Glutamatergic neuron (in vitro differentiated cells): Measurements from ENCODE around the gene CLDND2. TPM values are rescaled to one million over a fixed set of nuclear protein-coding genes. Genes with fewer than 3 reads are reported as not detected.
A peak's percentile ranks its signal among the peaks of the same experiment; 100 is the strongest.

Source experiments
- DNase-seq: peaks from one replicate; pipeline ENCODE4 v3.0.0; 2022
- H3K27ac Mint-ChIP-seq: one replicate; pipeline ENCODE4 v1.8.0; 2020; ENCODE audit warnings: mild to moderate bottlenecking, mixed read lengths, inconsistent platforms; ENCODE audit not compliant: unreplicated experiment
- H3K27me3 Mint-ChIP-seq: one replicate; pipeline ENCODE4 v1.8.0; 2020; ENCODE audit warnings: mild to moderate bottlenecking, moderate library complexity, mixed read lengths, inconsistent platforms; ENCODE audit not compliant: unreplicated experiment
- H3K36me3 Mint-ChIP-seq: one replicate; pipeline ENCODE4 v1.8.0; 2020; ENCODE audit warnings: mild to moderate bottlenecking, mixed read lengths, inconsistent platforms; ENCODE audit not compliant: unreplicated experiment
- H3K4me1 Mint-ChIP-seq: one replicate; pipeline ENCODE4 v1.8.0; 2020; ENCODE audit warnings: mild to moderate bottlenecking, low read depth, mixed read lengths, inconsistent platforms; ENCODE audit not compliant: unreplicated experiment
- H3K4me3 Mint-ChIP-seq: one replicate; pipeline ENCODE4 v1.8.0; 2020; ENCODE audit warnings: mild to moderate bottlenecking, mixed read lengths, inconsistent platforms; ENCODE audit not compliant: unreplicated experiment
- H3K9me3 Mint-ChIP-seq: one replicate; pipeline ENCODE4 v1.8.0; 2020; ENCODE audit warnings: mild to moderate bottlenecking, moderate library complexity, mixed read lengths, inconsistent platforms; ENCODE audit not compliant: unreplicated experiment
- CTCF ChIP-seq: fragments of 200-600 bp; sonication (generic); IDR thresholded peaks from one replicate; pipeline ENCODE4 v1.5.0; 2021; ENCODE audit not compliant: partially characterized antibody, unreplicated experiment
- total RNA-seq: library from RNA; stranded (reverse); fragmentation: NEBNext Ultra II Directional; extraction: Animal tissue kit (Norgen Biotek cat#: 25700); gene quantifications from one replicate; pipeline ENCODE4 v1.2.1, GENCODE V29; 2021; ENCODE audit not compliant: unreplicated experiment

Gene CLDND2
- total RNA-seq, 1 donor from 2014 or later, result not detected

- peak; percentile 61 for DNase-seq
- Mint-ChIP-seq H3K9me3 (peaks cover 17% of the 10 kb centered on the region), H3K36me3 (peaks cover 11% of the 10 kb centered on the region), H3K27ac (peak overlapping the region; percentile 93), H3K4me3 (peak overlapping the region; percentile 81), H3K27me3 (peaks cover 3% of the 10 kb centered on the region), H3K4me1 (peaks cover 5% of the 10 kb centered on the region)
- TF ChIP-seq CTCF, result no peak
Observed at GRCh38 chr19:51354742-51355148, 14.1 kb downstream of the CLDND2 start.

- H3K36me3 Mint-ChIP-seq, result peaks cover 11% of the 10 kb centered on the region
- no peak for TF ChIP-seq CTCF
- DNase-seq, result peak; percentile 66
- peak overlapping the region; percentile 93 for H3K27ac Mint-ChIP-seq
- peak overlapping the region; percentile 81 for H3K4me3 Mint-ChIP-seq
- peaks cover 5% of the 10 kb centered on the region for H3K4me1 Mint-ChIP-seq
- peaks cover 3% of the 10 kb centered on the region for H3K27me3 Mint-ChIP-seq
- peaks cover 15% of the 10 kb centered on the region for H3K9me3 Mint-ChIP-seq
Observed at GRCh38 chr19:51354103-51354741, 14.6 kb downstream of the CLDND2 start.

DNA sequence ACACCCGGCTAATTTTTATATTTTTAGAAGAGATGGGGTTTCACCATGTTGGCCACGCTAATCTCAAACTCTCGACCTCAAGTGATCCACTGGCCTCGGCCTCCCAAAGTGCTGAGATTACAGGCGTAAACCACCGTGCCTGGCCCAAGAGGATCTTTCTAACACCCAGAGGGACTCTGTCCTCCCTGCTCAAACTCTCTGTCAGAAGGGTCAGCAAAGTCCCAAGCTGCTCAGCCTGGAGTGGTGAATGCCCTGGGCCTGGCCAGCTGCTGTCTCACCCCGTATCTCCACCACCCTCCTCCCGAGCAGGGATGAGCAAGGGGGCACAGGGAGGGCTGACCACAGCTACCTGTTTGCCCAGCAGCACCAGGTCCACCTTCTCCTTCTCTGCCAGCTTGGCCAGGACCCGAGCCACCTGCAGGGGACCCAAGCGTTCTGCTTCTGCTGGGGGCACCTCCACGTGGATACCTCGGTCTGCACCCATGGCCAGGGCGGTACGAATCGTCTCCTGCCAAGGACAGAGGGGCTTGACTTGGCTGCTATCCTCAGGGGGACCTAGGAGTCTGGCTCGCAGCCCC is 15.9 kb downstream of the CLDND2 start:
- H3K27me3 Mint-ChIP-seq, result peaks cover 3% of the 10 kb centered on the region
- no peak overlapping the region for H3K27ac Mint-ChIP-seq
- H3K9me3 Mint-ChIP-seq, result peaks cover 15% of the 10 kb centered on the region
- no peak for TF ChIP-seq CTCF
- peaks cover 11% of the 10 kb centered on the region for H3K36me3 Mint-ChIP-seq
- H3K4me3 Mint-ChIP-seq, result no peak overlapping the region
- no peak for DNase-seq
- peaks cover 5% of the 10 kb centered on the region for H3K4me1 Mint-ChIP-seq

DNA sequence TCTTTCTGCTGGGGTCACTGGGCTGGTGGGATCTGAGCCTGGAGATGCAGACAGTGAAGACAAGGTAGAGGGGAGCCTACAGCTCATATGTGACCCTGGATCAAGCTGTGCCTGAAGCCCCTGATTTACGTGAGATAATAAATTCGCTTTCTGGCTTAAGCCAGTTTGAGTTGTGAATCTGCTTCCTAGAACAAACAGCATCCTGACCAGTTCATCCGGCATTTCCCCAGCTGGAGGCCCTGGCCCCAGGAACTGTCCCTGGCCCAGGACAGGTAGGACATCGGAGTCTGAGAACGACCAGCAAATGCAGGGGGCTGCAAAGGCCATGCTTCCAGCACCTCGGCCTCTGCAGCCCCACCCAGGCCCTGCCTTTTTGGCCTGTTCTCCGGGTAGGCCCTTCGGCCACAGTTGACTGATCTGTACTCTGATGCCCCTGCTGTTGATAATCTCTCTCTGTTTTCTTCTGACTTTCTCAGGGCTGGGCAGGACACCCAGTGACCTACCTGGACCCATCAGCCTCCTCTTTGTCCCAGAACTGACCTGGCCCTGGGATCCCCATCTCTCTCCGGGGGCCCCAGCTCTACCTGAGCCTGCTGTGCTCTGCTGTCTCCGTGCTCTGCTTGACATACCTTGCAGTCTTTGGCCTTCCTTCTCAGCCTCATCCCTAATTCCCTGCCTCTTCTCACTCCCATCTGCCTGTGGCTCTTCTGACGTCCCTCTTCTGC is 17.4 kb downstream of the CLDND2 start:
- Mint-ChIP-seq H3K27ac (no peak overlapping the region), H3K27me3 (peaks cover 3% of the 10 kb centered on the region), H3K4me1 (peaks cover 5% of the 10 kb centered on the region), H3K9me3 (peaks cover 15% of the 10 kb centered on the region), H3K36me3 (peaks cover 11% of the 10 kb centered on the region), H3K4me3 (peak overlapping the region; percentile 48)
- no peak for DNase-seq
- no peak for TF ChIP-seq CTCF
